GM18507 (cell line): ENCODE data around the gene CDKL5.
"Not testable (repeated sequence)": the region's sequence is repeated elsewhere in the genome, so short reads cannot be mapped to it uniquely, and the experiment has no call there.

ENCODE experiments used
- DNase-seq: peaks from one replicate; pipeline ENCODE4 v3.0.0; 2011; ENCODE audit warnings: low read depth; ENCODE audit not compliant: insufficient read length; ENCODE audit errors: extremely low spot score
- FAIRE-seq: peaks from 2 replicates; lab custom pipeline; 2011; peaks lifted over from hg19 to GRCh38; lab: Jason Lieb, UNC

The CDKL5 gene

DNA sequence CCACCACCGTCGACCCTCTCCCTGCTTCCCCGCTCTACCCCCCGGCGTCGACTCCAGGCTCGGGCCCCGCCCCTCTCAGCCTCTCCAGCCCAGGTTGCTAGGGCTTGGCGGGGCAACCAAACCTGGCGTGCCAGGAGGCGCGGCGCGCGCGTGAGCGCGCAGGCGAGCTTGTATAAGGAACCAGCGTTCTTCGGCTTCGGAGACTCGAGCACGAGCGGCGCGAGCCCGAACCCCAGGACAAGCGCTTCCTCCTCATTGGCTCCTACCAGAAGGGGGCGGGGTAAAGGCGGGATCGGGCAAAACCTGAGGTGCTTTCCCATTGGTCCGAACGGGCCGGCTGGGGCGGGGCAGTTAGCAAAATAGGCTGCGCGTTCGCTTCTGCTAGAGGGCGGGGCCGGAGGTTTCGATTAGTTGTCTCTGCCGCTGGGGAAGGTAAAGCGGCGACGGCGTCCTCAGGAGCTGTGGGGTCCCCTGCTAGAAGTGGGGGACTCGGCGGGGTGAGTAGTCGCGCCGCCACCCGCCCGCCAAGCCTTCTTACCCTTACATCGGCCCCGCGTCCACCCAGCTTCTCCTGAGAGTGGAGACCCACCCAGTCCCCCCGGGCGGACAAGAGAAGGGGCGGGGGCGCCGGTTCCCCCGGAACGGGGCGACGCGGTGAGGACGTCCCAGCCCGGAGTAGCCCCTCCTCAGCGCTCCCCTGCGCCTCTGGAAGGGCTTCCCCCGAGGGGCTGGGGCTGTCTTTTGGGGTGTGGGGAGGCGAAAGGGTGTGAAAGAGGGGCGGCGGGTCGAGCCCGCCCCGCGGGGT, at the start of gene CDKL5:
Gene CDKL5 (plus strand): TSS at position 410 of the 805 bp plus-strand sequence. CDS start 81,489 bp downstream, outside the sequence.
- peak; percentile 97 for FAIRE-seq
- DNase-seq = peak; percentile 71

DNA sequence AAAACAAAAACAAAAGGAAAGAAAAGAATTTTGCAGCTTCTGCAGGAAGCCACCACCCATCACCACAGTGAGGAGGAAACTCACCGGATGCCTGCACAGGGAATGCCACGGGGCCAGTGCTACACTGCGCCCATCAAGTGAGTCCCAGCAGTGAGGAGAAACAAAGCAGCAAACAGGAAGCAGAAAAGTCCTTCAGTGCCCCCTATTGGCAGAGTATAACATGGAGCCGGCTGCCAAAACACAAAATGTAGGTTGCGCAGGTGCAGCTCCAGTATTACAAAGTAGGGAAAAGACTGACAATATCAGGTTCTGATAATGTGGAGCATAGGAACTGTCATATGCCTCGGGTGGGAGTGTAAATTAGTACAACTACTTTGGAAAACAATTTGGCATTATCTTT, 47.6 kb upstream of the CDKL5 start:
- DNase-seq (no peak), FAIRE-seq (no peak)

DNA sequence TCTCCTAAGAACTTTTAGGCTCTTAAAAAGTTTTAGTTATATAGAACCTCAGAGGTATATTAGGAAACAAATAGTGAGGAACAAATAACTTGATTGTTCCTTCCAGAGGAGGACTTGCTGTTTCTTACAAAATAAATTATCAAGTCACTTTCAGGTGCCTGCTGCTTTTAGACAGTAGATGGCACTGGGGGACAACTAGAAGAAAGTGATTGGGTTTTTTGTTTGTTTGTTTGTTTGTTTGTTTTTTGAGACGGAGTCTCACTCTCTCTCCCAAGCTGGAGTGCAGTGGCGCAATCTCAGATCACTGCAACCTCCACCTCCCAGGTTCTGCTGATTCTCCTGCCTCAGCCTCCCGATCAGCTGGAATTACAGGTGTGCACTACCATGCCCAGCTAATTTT, 35.4 kb upstream of the CDKL5 start:
- FAIRE-seq (peak; percentile 31), DNase-seq (no peak)

DNA sequence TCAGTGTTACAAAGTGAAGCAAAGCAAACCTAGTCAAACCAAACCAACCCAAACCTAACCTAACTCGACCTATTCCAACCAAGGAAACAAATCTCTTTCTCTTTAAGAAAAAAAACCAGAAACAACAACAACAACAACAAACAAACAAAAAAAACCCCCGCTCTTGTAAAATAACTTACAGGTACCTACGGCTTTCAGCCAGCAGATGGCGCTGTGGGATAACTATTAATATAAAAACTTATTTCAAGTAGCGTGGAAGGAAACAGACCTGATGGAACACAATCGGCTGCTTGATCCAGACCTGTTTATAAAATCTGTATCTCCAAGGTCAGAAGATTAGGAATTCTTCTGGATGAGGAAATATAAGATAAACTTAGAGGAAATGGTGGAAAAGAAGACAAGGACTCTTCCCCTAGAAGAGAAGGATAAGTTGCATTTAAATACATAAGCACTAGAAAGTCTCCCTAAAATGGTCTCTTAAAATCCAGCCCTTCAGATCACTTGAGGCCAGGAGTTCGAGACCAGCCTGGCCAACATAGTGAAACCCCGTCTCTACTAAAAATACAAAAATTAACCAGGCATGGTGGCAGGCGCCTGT, 34.4 kb upstream of the CDKL5 start:
- peak; percentile 63 for FAIRE-seq

DNA sequence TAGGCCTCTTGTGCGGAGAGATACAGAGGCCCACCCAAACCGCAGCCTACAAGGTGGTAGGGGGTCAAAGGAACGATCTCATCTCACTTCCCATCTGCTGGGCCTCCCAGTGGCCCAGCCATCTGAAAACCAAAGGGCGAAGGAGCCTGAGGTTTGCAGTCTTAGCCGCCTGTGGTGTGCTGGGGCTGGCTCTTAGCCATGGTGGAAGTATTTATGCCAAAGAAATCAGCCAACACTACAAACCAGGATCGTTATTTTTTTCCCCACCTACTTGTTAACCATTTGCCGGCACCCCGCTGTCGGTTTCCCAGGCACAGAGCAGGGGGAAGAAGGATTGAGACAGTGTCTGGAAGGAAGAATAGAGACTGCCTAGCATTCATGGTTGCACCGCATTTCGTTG, 30.9 kb upstream of the CDKL5 start:
- no peak for DNase-seq
- FAIRE-seq = no peak

More for the DNA sequence above, 34.4 kb upstream of the CDKL5 start:
- peak; percentile 12 for DNase-seq

DNA sequence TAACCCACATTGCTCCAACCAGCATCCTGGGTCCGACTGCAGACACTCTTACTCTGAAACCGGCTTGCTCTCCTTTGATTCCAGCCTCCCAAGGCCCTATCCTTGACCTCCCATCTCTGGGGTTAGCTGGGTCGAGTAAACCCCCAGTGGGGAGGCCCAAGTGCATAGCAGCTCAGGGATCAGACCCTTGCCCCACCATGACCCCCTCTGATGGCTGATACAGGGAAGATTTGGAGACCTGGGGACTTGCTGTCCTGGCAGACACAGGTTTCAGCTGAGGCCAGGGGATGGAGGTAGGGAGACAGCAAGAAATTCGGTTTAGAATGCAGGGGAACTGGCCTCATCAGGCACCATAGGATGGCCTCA, 23.6 kb upstream of the CDKL5 start:
- FAIRE-seq = no peak
- no peak for DNase-seq

DNA sequence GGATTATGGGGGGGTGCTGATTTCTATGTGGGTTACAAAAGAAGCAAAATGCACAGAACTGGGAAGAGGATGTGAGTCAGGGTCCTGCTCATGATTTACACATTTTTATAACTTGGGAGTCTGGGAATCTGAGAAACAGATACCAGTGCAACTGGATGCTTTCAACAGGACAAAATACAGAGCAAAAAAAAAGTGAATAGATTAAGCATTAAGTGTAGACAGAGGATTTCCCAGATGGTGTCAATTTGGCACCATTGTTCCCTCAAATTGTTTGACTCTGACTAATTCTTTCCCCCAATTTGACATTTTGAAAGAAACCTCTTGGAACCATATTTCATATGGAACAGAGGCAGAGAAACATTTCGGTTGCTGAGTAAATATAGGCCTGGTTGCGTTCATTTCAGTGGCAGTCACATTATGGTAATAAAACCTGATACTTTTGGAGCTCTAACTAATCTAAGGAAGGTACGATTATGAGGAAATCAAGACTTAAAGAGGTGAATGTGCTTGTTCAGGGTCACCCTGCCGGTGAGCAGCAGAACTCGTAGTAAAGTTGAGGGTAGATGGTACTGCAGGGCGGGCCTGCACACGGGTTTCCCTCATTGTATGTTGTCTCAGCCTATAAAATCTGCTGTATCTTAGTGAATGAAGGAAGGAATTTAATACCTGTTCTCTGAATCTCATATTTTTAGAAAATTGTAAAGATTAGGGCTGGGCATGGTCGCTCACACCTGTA, 18.7 kb upstream of the CDKL5 start:
- FAIRE-seq = no peak
- no peak for DNase-seq

DNA sequence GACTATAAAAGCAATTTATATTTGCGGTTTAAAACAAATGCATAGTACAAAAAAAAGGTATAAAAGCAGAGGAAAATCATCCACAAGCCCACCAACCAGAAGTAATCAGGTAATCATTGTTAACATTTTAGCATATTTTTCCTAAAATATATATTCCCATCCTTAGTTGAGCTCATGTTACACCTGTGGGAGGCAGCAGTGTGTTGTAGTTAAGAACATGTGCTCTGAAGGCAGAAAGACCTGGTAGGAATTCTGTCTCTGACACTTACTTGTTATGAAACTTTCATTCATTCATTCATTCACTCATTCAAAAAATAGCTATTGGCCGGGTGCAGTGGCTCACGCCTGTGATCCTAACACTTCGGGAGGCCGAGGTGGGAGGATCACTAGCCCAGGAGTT, 15.4 kb upstream of the CDKL5 start:
- FAIRE-seq (no peak), DNase-seq (no peak)

DNA sequence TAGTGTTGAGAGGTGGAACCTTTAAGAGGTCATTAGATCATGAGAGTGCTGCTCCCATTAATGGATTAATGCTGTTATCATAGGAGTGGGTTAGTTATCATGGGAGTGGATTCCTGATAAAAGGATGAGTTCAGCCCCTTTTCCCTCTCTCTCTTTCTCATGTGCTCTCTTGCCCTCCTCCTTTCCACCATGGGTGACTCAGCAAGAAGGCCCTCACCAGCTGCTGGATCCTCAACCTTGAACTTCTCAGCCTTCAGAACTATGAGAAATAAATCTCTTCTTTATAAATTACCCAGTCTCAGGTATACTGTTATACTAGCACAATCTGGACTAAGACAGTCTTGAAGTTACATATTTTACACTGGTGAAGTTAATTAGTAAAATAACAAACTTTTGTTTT, 10.0 kb upstream of the CDKL5 start:
- FAIRE-seq (no peak), DNase-seq (no peak)

DNA sequence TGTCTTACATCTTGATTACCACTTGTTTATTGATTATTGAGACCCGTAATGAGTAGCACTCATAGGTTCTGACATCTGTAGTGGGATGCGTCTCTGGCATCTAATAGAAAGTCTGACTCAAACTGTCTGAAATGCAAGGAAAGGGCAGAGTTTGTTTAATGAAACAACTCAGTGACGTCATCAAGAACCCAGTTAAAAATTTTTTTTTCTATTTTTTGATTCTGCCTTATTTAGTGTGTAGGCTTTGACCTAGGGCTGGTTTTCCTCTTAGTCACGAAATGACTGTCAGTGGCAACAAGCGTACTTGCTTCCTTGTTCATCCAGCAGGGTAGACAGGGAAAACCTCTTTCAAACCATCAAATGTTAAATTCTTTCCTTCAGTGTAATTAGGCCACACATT, 3.1 kb upstream of the CDKL5 start:
- FAIRE-seq = no peak

DNA sequence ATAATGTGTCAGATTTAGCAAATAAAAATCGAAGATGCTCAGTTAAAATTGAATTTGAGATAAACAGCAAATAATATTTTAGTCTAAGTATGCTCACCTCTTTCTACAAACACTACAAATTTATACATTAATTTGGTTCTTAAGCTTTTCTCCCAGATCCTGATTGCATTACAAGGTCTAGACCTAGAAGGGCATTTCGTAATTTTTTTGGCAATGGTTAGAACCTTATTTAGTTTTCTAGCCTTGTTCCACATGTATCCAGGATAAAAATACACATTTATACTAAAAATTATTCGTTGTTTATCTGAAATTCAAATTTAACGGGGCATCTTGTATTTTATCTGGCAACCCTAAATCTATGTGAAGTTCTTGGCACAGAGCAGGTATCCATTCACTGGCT, 2.5 kb upstream of the CDKL5 start:
- DNase-seq (no peak), FAIRE-seq (no peak)

More for the DNA sequence above, 3.1 kb upstream of the CDKL5 start:
- no peak for DNase-seq

DNA sequence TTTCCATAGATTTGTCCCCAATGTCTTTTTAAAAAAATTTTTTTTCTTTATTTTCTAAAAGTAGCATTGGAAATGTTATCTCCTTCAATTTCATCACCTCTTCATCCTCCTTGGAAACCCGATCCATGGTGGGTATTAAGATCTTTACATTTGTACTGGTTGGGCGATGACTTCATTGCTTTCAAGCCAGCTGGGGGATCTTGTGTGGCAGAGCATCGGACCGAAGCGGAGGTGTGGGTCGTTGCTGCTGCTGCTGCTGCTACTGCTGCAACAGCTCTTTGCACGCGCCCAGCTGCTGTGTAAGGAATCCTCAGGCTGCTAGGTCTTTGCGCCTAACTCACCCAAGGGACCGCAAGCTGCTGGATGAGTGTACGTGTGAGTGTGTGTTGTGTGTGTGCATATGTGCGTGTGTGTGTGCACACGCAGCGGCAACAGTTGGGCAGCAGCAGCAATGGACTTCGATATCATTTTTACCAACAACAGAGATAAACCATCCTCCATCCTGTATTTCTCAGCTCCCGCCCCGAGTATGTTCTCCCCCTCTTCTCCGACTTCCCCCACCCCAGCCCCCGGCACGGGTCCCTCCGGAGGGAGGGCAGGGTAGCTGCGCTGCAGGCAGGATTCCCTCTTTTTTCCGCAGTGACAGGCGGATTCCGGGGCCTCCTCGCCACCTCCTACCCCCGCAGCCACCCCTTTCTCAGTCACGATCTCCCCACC, 768 bp upstream of the CDKL5 start:
- DNase-seq (no peak), FAIRE-seq (no peak)

DNA sequence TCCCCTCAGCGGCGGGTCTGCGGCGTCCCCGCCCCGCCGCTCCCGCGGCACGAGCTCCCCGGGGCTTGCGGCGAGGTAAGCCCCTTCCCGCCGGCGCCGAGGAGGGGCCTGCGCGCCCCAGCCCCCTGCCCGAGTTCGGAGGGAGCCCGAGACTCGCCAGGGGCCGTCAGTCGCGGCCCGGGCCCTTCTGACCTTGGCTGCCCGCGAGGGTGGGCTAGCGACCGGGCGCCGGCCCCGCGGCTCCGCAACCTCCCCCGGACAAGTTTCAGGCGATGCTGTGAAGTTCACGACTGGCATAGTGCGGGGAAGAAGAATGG, 554 bp downstream of the CDKL5 start:
- FAIRE-seq = no peak
- no peak for DNase-seq

DNA sequence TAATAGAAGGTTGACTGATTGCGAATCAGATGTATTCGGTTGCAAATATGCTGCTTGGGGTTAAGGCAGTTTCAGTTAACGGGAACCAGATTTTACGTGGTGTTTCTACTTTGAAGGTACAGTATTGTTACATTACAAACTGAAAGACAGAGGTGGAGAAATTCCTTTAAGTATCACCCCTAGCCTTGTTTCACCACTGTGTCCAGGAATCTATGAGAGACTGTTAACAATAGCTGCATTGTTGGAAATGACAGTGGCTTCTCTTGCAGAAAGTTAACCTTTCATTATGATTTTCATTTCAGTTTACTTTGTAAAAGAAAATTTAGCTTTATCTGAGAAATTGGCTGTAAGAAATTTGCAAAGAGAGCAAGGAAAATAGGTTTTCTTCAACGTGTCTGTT, 2.6 kb downstream of the CDKL5 start:
- FAIRE-seq = no peak

DNA sequence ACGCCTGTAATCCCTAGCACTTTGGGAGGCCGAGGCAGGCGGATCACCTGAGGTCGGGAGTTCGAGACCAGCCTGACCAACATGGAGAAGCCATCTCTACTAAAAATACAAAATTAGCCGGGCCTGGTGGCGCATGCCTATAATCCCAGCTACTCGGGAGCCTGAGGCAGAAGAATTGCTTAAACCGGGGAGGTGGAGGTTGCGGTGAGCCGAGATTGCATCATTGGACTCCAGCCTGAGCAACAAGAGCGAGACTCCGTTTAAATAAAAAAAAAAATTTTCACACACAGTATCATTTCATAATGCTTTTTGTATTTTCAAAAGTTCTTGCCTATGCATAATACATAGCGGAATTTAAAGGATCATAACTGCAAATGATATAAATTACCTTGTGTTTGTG, 7.9 kb downstream of the CDKL5 start:
- not testable (repeated sequence) for DNase-seq, FAIRE-seq

More for the DNA sequence above, 2.6 kb downstream of the CDKL5 start:
- no peak for DNase-seq

DNA sequence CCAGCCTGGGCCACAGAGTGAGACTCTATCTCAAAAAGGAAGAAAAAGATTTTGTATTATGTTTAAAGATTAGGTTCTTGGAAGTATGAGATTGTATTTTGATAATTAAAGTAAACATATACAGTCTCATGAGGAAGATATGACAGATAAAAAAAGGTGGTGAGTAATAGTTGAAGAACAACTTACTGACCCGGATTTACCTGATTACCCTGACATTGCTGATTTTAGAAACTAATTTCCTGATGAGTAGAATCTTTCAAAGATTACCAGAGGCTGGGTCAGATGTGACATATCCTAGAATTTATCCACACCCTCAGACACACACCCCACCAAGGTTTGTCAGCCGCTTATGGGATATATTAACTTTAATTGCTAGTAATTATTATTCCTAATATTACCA, 9.5 kb downstream of the CDKL5 start:
- DNase-seq = no peak
- FAIRE-seq = no peak

DNA sequence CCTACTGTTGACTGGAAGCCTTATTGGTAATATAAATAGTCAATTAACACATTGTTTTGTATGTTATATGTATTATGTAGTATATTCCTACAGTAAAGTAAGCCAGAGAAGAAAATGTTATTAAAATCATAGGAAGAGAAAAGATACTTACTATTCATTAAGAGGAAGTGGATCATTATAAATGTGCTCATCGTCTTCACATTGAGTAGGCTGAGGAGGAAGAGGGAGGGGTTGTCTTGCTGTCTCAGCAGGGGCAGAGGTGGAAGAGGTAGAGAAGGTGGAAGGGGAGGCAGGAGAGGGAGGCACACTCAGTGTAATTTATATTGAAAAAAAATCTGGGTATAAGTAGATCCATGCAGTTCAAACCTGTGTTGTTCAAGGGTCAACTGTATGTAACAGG, 10.6 kb downstream of the CDKL5 start:
- no peak for DNase-seq
- FAIRE-seq = no peak

DNA sequence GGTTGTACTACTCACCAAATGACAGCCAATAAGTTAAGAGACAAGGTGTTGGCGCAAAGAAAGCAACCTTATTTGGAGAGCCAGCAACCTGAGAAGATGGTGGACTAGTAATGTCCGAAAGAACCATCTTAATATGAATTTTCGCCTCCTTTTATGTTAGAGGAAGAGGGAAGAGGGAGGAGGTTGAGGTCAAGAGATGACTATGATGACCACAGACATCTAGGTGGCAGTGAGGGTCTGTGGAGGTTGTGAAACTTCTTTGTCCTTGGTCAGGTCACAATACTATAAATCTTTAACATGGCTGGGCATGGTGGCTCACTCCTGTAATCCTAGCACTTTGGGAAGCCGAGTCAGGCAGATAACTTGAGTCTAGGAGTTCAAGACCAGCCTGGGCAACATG, 15.4 kb downstream of the CDKL5 start:
- FAIRE-seq = no peak

DNA sequence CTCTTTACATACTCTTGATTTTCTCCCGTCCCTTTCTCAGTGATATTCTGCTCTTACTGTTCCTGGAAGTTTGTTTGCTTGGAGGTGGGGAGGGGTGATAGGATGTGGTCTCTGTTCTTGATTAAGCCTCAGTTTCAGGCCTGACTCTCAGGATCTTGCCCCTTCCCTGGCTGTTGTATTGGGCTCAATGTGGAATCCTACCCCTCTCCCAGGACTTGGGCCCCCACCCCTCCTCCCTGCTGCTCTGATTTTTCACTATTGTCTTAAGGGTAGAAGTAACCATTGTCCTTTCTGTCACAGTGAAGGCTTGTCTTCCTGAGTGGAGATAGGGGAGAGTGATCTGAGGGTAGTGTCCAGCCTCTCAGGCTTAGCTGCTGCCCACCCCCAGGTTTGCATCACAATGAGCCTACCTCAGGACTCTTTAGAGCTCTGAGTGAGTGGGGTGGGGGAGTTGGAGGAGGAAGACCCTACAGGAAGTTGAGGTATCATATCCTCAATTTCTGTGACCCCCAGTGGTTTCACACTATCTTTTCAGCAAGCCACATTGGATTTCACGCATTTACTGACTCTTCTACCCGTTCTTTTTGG, 16.5 kb downstream of the CDKL5 start:
- no peak for FAIRE-seq
- DNase-seq = no peak

More for the DNA sequence above, 15.4 kb downstream of the CDKL5 start:
- no peak for DNase-seq

DNA sequence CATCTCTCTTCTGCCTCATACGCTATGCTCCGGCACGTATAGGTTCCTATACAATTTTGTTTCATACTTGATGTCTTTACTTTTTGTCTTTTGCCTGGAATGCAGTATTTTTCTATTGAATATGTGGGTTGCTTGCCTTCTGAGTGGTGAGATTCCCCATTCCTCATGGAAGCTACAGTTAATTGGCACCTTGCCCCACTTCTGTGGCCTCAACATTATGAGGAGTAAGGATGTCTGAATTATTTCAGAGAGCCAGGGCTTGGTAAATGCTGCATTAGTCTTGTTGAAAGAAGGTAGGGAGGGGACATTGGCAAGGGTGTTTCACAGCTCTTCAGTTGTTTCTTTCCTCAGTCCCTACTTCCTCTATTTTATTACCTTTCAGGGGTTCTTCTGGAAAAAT, 23.0 kb downstream of the CDKL5 start:
- DNase-seq (no peak), FAIRE-seq (no peak)
